SH-SY5Y (cell line): Measurements from ENCODE around the gene PCDH9.

ENCODE experiments used
- GATA2 ChIP-seq: IDR thresholded peaks from 2 replicates; pipeline ENCODE4 v1.6.1; 2011; ENCODE audit warnings: mild to moderate bottlenecking, low read depth, low read length
- GATA3 ChIP-seq: IDR thresholded peaks from 2 replicates; pipeline ENCODE4 v1.6.1; 2011; ENCODE audit warnings: low read depth, mild to moderate bottlenecking, low read length, moderate library complexity

DNA sequence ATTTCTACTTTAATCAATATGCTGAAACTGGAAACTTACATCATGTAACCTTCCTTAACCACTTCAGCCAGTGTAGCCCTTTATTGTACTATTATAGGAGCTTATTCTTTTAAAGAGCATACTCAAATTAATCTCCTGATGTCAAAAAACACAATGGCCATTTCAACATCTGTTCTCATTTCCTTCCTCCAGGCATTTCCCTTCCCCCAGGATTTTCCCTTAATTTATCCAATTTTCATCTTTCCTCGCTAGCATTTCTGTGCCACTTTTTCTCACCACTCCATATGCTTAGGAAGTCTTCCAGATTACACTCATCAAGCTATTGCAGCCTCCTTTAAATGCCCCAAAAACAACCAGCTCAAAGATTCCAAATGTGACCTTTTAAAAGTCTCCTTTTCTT, 265.0 kb downstream of the PCDH9 start:
- TF ChIP-seq GATA2 (no peak), GATA3 (no peak)
